Mucosa of descending colon (tissue), 3 donors: ENCODE results near the gene CLEC17A. TPM values are rescaled to one million over a fixed set of nuclear protein-coding genes. Genes with fewer than 3 reads are reported as not detected.

Source experiments
- ATAC-seq: fragments of 200-7000 bp; cut with Tn5 transposase; one replicate; pipeline ENCODE4 v1.9.1; 2020; ENCODE audit warnings: mild to moderate bottlenecking, moderate library complexity
- DNase-seq, 3 donors: peaks; one replicate each; pipeline ENCODE4 v3.0.0-alpha.2; 2020
- H3K36me3 ChIP-seq: fragments of 200-600 bp; one replicate; pipeline ENCODE4 v1.8.0; 2021; ENCODE audit warnings: low read depth, mild to moderate bottlenecking
- H3K4me1 ChIP-seq: fragments of 200-600 bp; one replicate; pipeline ENCODE4 v1.8.0; 2021; ENCODE audit warnings: low read depth, mild to moderate bottlenecking
- H3K4me3 ChIP-seq: fragments of 200-600 bp; one replicate; pipeline ENCODE4 v1.8.0; 2021; ENCODE audit warnings: mild to moderate bottlenecking
- H3K9me3 ChIP-seq: fragments of 200-600 bp; one replicate; pipeline ENCODE4 v1.8.0; 2021; ENCODE audit warnings: mild to moderate bottlenecking
- intact Hi-C, 2 donors: fragments of 100-400 bp; cut with DNase I in 1 of 2; cut with micrococcal nuclease in 1 of 2; formaldehyde crosslinking; loops; one replicate each; pipeline versions ENCODE4 v1.11.0 to v1.11.1; 2022; cut with DNase I, micrococcal nuclease
- total RNA-seq, 3 donors: library from RNA; stranded (reverse); fragmentation: NEBNext Ultra II Directional in 2 of 3; extraction: Animal tissue kit (Norgen Biotek cat#: 25700) in 2 of 3; gene quantifications; one replicate each; pipeline versions ENCODE4 v1.2.1 to v1.2.4, GENCODE V29; 2021 to 2023
- TF ChIP-seq, protein P1 (sequence below): fragments of 200-600 bp; IDR thresholded peaks from one replicate; pipeline ENCODE4 v1.8.0; 2022; ENCODE audit warnings: antibody characterized with exemption, mild to moderate bottlenecking
- donor health status: DM: no; HTN: no; CAD: no; lungs with moderate emphysema.
- donor health status: DM: no; HTN: no; CAD: no.
- donor health status: DM: no; HTN: yes; CAD: no.

CLEC17A gene
- total RNA-seq, 3 donors from 2014 or later: 0.29 to 0.34 TPM; not detected in 1

DNA sequence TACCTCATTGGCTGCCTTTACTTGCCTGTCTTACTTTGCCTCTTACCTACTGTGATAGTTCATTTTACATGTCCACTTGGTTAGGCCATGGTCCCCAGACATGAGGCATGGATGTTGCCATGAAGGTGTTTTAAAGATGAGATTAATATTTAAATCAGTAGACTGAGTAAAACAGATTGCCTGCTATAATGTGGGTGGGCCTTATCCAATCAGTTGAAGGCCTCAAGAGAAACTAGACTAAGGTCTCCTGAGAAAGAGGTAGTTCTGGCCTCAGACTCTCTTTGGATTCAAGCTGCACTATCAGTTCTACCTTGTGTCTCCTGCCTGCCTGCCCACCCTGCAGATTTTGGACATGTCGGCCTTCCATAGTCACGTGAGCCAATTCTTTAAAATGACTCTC lies 65.6 kb downstream of the CLEC17A start:
- intact Hi-C loops: no loop called here
- ATAC-seq (no peak), DNase-seq (no peak)
- H3K4me1 ChIP-seq: no peaks in the 10 kb centered on the region
- no peak overlapping the region for H3K4me3 ChIP-seq
- H3K36me3 ChIP-seq: no peaks in the 10 kb centered on the region
- no peaks in the 10 kb centered on the region for H3K9me3 ChIP-seq
- TF ChIP-seq, protein P1, sequence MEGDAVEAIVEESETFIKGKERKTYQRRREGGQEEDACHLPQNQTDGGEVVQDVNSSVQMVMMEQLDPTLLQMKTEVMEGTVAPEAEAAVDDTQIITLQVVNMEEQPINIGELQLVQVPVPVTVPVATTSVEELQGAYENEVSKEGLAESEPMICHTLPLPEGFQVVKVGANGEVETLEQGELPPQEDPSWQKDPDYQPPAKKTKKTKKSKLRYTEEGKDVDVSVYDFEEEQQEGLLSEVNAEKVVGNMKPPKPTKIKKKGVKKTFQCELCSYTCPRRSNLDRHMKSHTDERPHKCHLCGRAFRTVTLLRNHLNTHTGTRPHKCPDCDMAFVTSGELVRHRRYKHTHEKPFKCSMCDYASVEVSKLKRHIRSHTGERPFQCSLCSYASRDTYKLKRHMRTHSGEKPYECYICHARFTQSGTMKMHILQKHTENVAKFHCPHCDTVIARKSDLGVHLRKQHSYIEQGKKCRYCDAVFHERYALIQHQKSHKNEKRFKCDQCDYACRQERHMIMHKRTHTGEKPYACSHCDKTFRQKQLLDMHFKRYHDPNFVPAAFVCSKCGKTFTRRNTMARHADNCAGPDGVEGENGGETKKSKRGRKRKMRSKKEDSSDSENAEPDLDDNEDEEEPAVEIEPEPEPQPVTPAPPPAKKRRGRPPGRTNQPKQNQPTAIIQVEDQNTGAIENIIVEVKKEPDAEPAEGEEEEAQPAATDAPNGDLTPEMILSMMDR: no peak

DNA sequence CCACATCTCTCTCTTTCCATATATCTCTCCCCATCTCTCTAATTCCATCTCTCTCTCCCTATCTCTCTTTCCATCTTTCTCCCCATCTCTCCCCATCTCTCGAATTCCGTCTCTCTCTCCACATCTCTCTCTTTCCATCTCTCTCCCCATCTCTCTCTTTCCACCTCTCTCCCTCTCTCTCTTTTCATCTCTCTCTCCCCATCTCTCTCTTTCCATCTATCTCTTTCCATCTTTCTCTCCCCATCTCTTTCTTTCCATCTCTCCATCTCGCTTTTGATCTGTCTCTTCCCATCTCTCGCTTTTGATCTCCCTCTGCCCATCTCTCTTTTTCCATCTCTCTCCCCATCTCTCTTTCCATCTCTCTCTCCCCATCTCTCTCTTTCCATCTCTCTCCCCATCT lies 66.1 kb downstream of the CLEC17A start:
- intact Hi-C loops: no loop called here
- DNase-seq (no peak), ATAC-seq (no peak)
- H3K4me1 ChIP-seq: no peaks in the 10 kb centered on the region
- TF ChIP-seq, protein P1: no peak
- H3K9me3 ChIP-seq: no peaks in the 10 kb centered on the region
- no peak overlapping the region for H3K4me3 ChIP-seq
- no peaks in the 10 kb centered on the region for H3K36me3 ChIP-seq

DNA sequence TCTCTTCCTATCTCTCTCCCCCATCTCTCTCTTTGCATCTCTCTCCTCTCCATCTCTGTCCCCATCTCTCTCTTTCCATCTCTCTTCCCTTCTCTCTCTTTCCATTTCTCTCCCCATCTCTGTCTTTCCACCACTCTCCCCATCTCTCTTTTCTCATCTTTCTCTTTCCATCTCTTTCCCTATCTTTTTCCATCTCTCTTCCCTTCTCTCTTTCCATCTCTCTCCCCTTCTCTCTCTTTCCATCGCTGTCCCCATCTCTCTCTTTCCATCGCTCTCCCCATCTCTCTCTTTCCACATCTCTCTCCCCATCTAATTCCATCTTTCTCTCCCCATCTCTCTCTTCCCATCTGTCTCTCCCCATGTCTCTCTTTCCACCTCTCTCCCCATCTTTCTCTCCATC lies 67.3 kb downstream of the CLEC17A start:
- no peak overlapping the region for H3K4me3 ChIP-seq
- no peak for DNase-seq
- ATAC-seq: no peak
- H3K4me1 ChIP-seq: no peaks in the 10 kb centered on the region
- H3K9me3 ChIP-seq: no peaks in the 10 kb centered on the region
- intact Hi-C loops: no loop called here
- no peaks in the 10 kb centered on the region for H3K36me3 ChIP-seq
- TF ChIP-seq, protein P1: no peak

DNA sequence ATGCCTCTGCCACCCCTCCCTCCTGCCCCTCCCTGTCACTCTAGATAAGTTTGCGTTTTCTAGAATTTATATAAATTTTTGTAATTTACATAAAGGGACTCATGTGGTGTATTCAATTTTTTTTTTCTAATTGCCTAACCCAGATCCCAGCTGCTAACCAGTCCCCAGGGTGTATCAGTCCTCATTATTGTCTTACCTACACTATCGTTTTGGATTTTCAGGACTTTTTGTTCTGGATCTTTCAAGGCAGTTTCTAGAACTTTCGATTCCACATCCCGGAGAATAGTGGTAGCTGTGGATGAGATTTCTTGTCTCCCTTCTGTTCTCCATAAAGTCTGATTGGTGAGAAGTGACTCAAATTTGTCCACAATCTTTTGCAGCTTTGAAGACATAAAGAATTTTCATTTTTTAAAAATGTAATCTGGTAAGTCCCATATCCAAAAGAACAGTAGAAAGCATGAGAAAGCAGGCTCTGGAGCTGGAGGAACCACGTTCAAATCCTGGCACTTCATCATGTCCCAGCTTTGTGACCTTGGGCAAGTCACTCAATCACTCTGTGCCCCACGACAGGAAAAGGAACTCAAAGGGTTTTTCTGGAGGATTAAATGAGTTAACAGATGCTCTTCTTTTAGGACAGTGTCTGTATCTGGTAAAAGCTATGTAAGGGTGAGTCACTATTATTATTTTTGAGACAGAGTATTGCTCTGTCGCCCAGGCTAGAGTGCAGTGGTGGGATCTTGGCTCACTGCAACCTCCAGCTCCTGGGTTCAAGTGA lies 72.1 kb downstream of the CLEC17A start:
- TF ChIP-seq, protein P1: no peak
- no peaks in the 10 kb centered on the region for H3K4me1 ChIP-seq
- ATAC-seq: no peak
- no peak for DNase-seq
- intact Hi-C loops: no loop called here
- H3K9me3 ChIP-seq: no peaks in the 10 kb centered on the region
- no peak overlapping the region for H3K4me3 ChIP-seq
- no peaks in the 10 kb centered on the region for H3K36me3 ChIP-seq

DNA sequence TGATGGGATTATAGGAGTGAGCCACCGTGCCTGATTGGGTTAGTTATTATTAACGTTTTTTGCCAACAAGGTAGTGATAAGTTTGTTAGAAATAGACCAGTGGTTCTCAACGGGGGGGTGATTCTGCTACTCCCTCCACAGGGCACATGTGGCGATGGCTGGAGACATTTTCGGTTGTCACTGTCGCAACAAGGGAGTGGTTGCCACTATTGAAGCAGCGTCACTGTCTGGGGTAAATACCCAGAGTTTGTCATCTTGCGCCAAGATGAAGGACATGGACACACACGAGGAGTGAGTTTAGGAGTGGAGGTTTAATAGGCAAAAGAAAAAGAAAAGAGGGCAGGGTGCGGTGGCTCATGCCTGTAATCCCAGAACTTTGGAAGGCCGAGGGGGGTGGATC lies 72.8 kb downstream of the CLEC17A start:
- Histone ChIP-seq H3K4me3 (no peak overlapping the region), H3K4me1 (no peaks in the 10 kb centered on the region), H3K9me3 (no peaks in the 10 kb centered on the region), H3K36me3 (no peaks in the 10 kb centered on the region)
- TF ChIP-seq, protein P1: no peak
- DNase-seq (no peak), ATAC-seq (no peak)
- intact Hi-C loops: no loop called here
